ENCODE measurements around the gene ARHGAP11A. TPM values are rescaled to one million over a fixed set of nuclear protein-coding genes. Genes with fewer than 3 reads are reported as not detected.

Gene ARHGAP11A
- total and polyA plus RNA-seq, 2 experiments from 2014 or later, result 5.1 to 44.6 TPM

DNA sequence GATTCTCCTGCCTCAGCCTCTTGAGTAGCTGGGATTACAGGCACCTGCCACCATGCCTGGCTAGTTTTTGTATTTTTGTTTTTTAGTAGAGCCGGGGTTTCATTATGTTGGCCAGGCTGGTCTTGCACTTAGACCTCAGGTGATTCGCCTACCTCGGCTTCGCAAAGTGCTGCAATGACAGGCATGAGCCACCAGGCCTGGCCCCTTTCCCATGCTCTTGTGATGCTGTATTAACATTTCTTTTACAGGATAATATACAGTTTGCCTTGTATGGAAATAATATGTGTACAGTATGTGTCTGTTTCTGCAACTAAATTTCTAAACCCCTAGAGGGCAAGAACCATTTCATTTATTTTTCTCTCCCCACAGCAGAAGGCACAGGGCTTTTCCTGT lies 64.0 kb downstream of the ARHGAP11A start:
- Histone ChIP-seq H3K9me3 (ENCODE audit: low read depth) (no peaks in the 10 kb centered on the region), H3K4me1 (ENCODE audit: low read depth) (no peaks in the 10 kb centered on the region), H3K27ac (no peak overlapping the region), H3K4me3 (no peak overlapping the region), H3K27me3 (no peaks in the 10 kb centered on the region), H3K36me3 (no peaks in the 10 kb centered on the region)
- TF ChIP-seq, protein P1, sequence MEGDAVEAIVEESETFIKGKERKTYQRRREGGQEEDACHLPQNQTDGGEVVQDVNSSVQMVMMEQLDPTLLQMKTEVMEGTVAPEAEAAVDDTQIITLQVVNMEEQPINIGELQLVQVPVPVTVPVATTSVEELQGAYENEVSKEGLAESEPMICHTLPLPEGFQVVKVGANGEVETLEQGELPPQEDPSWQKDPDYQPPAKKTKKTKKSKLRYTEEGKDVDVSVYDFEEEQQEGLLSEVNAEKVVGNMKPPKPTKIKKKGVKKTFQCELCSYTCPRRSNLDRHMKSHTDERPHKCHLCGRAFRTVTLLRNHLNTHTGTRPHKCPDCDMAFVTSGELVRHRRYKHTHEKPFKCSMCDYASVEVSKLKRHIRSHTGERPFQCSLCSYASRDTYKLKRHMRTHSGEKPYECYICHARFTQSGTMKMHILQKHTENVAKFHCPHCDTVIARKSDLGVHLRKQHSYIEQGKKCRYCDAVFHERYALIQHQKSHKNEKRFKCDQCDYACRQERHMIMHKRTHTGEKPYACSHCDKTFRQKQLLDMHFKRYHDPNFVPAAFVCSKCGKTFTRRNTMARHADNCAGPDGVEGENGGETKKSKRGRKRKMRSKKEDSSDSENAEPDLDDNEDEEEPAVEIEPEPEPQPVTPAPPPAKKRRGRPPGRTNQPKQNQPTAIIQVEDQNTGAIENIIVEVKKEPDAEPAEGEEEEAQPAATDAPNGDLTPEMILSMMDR (IDR thresholded peaks at IDR 0.05; ENCODE audit: low read depth, low read length), result no peak
- DNase-seq (ENCODE audit: low read depth in 1 of 2, low spot score in 1 of 2), result no peak

DNA sequence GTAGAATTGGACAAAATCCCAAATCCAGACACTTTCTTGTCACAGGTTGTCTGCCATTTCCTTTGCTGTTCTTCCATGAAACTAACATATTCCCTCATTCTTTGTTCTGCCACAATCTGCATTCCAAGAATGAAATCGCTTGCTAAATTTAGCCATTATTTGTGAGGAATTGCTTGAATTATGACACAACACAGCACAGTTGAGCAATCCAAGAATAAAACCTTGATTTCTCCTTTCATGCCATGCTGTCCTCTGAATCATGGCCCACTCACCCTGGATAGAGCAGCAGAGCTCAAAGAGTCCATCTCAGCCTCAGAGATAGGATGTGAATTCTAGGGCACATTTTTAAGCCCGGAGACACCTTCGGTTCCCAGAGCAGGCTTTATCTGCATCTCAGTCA lies 67.3 kb downstream of the ARHGAP11A start:
- Histone ChIP-seq H3K9me3 (ENCODE audit: low read depth) (no peaks in the 10 kb centered on the region), H3K4me3 (no peak overlapping the region), H3K27ac (no peak overlapping the region), H3K4me1 (ENCODE audit: low read depth) (no peaks in the 10 kb centered on the region), H3K36me3 (no peaks in the 10 kb centered on the region), H3K27me3 (no peaks in the 10 kb centered on the region)
- DNase-seq (ENCODE audit: low read depth in 1 of 2, low spot score in 1 of 2), result peak in 1 of 2 donors; percentile 95
- TF ChIP-seq, protein P1 (IDR thresholded peaks at IDR 0.05; ENCODE audit: low read depth, low read length), result no peak

DNA sequence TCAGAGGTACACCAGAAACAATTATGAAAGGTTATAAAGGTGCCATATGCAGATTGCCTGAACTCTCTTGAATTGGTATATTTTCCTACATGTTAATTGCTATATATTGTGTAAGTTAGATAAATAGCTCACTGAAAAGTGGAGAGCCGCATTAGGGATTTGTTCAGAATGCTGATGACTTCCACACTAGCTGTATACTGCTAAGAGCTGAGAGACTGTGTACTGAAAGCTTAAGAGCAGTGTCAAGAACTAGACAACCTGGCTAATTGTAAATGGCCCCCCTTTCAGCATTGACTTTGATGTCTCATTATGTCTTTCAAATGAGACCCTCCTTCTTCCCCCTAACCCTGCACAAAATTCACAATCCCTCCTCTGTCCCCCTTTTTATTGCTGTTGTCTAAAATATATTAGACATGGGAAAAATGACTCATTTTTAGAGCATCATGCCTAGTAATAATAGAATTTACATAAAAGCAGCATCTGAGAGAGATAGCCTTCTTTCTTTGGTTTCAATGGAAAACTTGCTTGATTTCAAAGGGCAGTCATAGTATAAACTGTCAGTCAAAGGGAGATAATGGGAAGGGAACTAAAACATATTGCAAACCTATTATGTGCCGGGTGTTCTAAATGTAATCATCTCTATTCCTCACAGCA lies 67.8 kb downstream of the ARHGAP11A start:
- no peak overlapping the region for H3K4me3 ChIP-seq
- DNase-seq (ENCODE audit: low read depth in 1 of 2, low spot score in 1 of 2), result no peak
- no peaks in the 10 kb centered on the region for H3K4me1 ChIP-seq (ENCODE audit: low read depth)
- H3K36me3 ChIP-seq, result no peaks in the 10 kb centered on the region
- no peak overlapping the region for H3K27ac ChIP-seq
- TF ChIP-seq, protein P1 (IDR thresholded peaks at IDR 0.05; ENCODE audit: low read depth, low read length), result no peak
- H3K27me3 ChIP-seq, result no peaks in the 10 kb centered on the region
- no peaks in the 10 kb centered on the region for H3K9me3 ChIP-seq (ENCODE audit: low read depth)

DNA sequence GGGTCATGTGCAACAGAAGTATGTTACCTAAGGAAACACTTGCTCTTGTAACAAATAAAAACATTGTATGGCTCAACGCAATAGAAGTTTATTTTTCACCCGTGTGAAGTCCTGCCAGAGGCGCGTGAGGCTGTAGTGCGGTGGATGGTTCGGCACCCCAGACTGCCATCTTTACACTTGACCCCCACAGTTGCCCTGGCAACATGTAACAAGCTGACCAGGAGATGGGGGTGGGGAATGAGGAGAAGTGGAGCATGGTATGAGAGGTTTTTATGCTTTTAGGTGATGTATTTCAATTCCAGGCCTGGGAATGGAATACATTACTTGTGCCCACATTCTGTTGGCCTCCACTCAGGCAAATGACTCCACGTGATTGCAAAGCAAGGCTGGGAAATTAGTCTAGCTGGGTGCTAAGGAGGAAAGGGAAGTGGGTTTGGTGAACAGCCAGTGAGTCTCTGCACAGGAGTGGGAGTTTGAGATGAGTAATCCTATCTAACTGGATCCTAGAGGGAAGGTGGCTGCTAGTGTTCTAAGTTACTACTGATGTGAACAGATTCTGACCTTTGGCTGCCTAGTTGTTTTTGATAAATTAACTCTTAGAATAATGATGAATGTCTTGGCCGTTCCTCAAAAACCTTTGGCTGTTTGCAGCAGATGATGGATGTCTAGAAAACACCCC lies 68.7 kb downstream of the ARHGAP11A start:
- no peaks in the 10 kb centered on the region for H3K27me3 ChIP-seq
- TF ChIP-seq, protein P1 (IDR thresholded peaks at IDR 0.05; ENCODE audit: low read depth, low read length), result no peak

DNA sequence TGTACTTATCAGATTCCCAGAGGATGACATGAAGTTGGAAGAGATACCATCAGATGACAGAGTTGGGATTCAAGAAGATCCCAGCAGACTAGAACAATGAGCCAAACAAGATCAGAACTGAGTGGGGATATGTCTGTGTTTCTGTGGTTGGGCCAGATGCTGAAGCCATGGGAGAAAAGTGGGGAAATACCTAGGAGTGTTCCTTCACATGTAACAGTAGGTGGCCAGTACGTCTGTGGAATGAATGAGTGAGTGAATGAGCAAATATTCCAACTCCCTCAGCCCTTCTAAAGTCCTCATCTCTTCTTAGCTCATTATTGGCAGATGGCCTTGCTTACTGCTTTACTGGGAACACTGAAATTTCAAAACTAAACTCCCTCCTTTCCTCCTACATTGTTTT lies 70.3 kb downstream of the ARHGAP11A start:
- Histone ChIP-seq H3K36me3 (no peaks in the 10 kb centered on the region), H3K4me3 (no peak overlapping the region), H3K27me3 (no peaks in the 10 kb centered on the region), H3K4me1 (ENCODE audit: low read depth) (no peaks in the 10 kb centered on the region), H3K9me3 (ENCODE audit: low read depth) (no peaks in the 10 kb centered on the region), H3K27ac (no peak overlapping the region)
- TF ChIP-seq, protein P1 (IDR thresholded peaks at IDR 0.05; ENCODE audit: low read depth, low read length), result no peak
- DNase-seq (ENCODE audit: low read depth in 1 of 2, low spot score in 1 of 2), result peak in 1 of 2 donors; percentile 64

More for the DNA sequence above, 68.7 kb downstream of the ARHGAP11A start:
- Histone ChIP-seq H3K4me1 (ENCODE audit: low read depth) (no peaks in the 10 kb centered on the region), H3K36me3 (no peaks in the 10 kb centered on the region), H3K27ac (no peak overlapping the region), H3K9me3 (ENCODE audit: low read depth) (no peaks in the 10 kb centered on the region), H3K4me3 (no peak overlapping the region)
- DNase-seq (ENCODE audit: low read depth in 1 of 2, low spot score in 1 of 2), result peak in 1 of 2 donors; percentile 96

Measured in cardiac muscle cell (in vitro differentiated cells and primary cell).